PC-9 (cell line): Measurements from ENCODE around the gene EMILIN3. TPM values are rescaled to one million over a fixed set of nuclear protein-coding genes. Genes with fewer than 3 reads are reported as not detected.

ENCODE experiments used
- BruUV-seq: library from RNA; stranded (reverse); fragments of 400-500 nt; replicated peaks from 2 replicates; lab custom pipeline; 2021; lab: Mats Ljungman, UMichigan
- CTCF ChIA-PET: fragments of 300-600 bp; sonication (Branson Sonifier 250); formaldehyde crosslinking; loops from one replicate; lab custom pipeline; 2022; ENCODE audit warnings: antibody characterized with exemption; lab: Charles Lee
- POLR2A ChIA-PET: fragments of 300-600 bp; sonication (Branson Sonifier 250); formaldehyde crosslinking; loops from one replicate; lab custom pipeline; 2022; ENCODE audit warnings: antibody characterized with exemption; ENCODE audit not compliant: unreplicated experiment; lab: Charles Lee
- DNase-seq, 2 experiments: peaks; one replicate each; pipeline versions ENCODE4 v3.0.0 to v3.0.0-alpha.2; 2015 to 2022; ENCODE audit warnings: mixed read lengths in 1 of 2
- H2AFZ ChIP-seq: fragments of 200-600 bp; sonication (generic); 2 replicates; pipeline ENCODE4 v1.8.1; 2017; ENCODE audit warnings: antibody characterized with exemption
- H3F3A ChIP-seq: fragments of 200-600 bp; sonication (generic); 2 replicates; pipeline ENCODE4 v1.8.1; 2017; ENCODE audit warnings: antibody characterized with exemption, mild to moderate bottlenecking, low read depth; ENCODE audit not compliant: insufficient read depth
- H3K27ac ChIP-seq: fragments of 200-600 bp; sonication (generic); 2 replicates; pipeline ENCODE4 v1.6.1; 2016; ENCODE audit warnings: mixed run types
- H3K27me3 ChIP-seq: fragments of 200-600 bp; sonication (generic); 2 replicates; pipeline ENCODE4 v1.6.1; 2016; ENCODE audit warnings: low read depth, mixed run types; ENCODE audit not compliant: insufficient read depth
- H3K36me3 ChIP-seq: fragments of 200-600 bp; sonication (generic); 2 replicates; pipeline ENCODE4 v1.6.1; 2016; ENCODE audit warnings: low read depth, mixed run types
- H3K4me1 ChIP-seq: fragments of 200-600 bp; sonication (generic); replicated peaks from 2 replicates; pipeline ENCODE4 v1.6.1; 2016; ENCODE audit warnings: mixed run types; ENCODE audit not compliant: insufficient read depth
- H3K4me2 ChIP-seq: fragments of 200-600 bp; sonication (generic); 2 replicates; pipeline ENCODE4 v1.6.1; 2017; ENCODE audit warnings: mixed run types
- H3K4me3 ChIP-seq: fragments of 200-600 bp; sonication (generic); 2 replicates; pipeline ENCODE4 v1.6.1; 2016; ENCODE audit warnings: mixed run types
- H3K79me2 ChIP-seq: fragments of 200-600 bp; sonication (generic); 2 replicates; pipeline ENCODE4 v1.6.1; 2017; ENCODE audit warnings: low read depth, mixed run types
- H3K9me2 ChIP-seq: fragments of 200-600 bp; sonication (generic); 2 replicates; pipeline ENCODE4 v1.8.1; 2017; ENCODE audit warnings: mild to moderate bottlenecking; ENCODE audit not compliant: insufficient read depth
- H3K9me3 ChIP-seq: fragments of 200-600 bp; sonication (generic); 2 replicates; pipeline ENCODE4 v1.8.1; 2016; ENCODE audit warnings: low read depth; ENCODE audit not compliant: insufficient read depth
- H4K20me1 ChIP-seq: fragments of 200-600 bp; sonication (generic); 2 replicates; pipeline ENCODE4 v1.8.1; 2017; ENCODE audit not compliant: insufficient read depth
- EZH2 ChIP-seq: fragments of 200-600 bp; sonication (generic); IDR thresholded peaks from 2 replicates; pipeline ENCODE4 v1.8.0; 2017; ENCODE audit warnings: antibody characterized with exemption, low read depth
- intact Hi-C: fragments of 100-400 bp; cut with micrococcal nuclease; formaldehyde crosslinking; loops from one replicate; pipeline ENCODE4 v1.10.0; 2022; ENCODE audit not compliant: unreplicated experiment
- total RNA-seq: library from RNA; stranded (reverse); gene quantifications from 2 replicates; pipeline ENCODE4 v1.2.3, GENCODE V29; 2021
- TF ChIP-seq, protein P1 (sequence below): fragments of 200-600 bp; sonication (generic); conservative IDR thresholded peaks from 2 replicates; pipeline ENCODE4 v1.6.1; 2017; ENCODE audit warnings: mixed run types, antibody characterized with exemption, mild to moderate bottlenecking, moderate library complexity

The EMILIN3 gene
- total RNA-seq, 1 experiment from 2014 or later, result not detected

DNA sequence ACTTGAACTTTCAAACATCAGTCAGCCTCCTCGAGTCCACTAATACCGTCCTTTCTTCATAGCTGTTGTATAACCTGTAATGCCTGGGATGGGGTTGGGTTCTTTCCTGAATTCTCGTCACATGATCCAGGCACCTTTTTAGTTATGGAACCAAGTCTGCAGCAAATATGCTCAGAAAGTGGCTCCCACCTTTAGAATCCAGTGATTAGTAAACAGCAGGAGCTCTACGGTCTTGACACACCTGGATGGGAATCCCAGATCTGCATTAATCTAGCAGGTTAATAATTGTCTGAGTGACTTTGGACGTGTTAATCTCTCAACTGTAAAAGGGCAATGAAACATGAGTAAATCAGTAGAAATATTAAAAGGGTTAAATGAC, 48.4 kb downstream of the EMILIN3 start:
- Histone ChIP-seq H4K20me1 (no peaks in the 10 kb centered on the region; the same call in 1 of the 2 replicates), H3K9me2 (no peaks in the 10 kb centered on the region), H3K4me1 (peaks cover 32% of the 10 kb centered on the region), H3K4me3 (peak overlapping the region; percentile 60; the same call in 1 of the 2 replicates), H3K4me2 (peak overlapping the region; percentile 78), H3K27ac (no peak overlapping the region), H3K36me3 (no peaks in the 10 kb centered on the region), H3F3A (peaks cover 28% of the 10 kb centered on the region), H3K79me2 (peaks cover 24% of the 10 kb centered on the region; the same call in 1 of the 2 replicates), H2AFZ (peak overlapping the region; percentile 80), H3K27me3 (no peaks in the 10 kb centered on the region), H3K9me3 (no peaks in the 10 kb centered on the region)
- BruUV-seq, result TSS peak; percentile 89
- no peak for DNase-seq
- ChIA-PET CTCF (no interaction called here), POLR2A (interaction anchor here (0.6 kb wide), 1 partner anchor 10 kb away, joined by 6 read pairs; no protein-coding TSS in a partner anchor)
- intact Hi-C loops, result loop anchor here (5.0 kb wide), 1 partner anchor 51 kb away; no protein-coding TSS in a partner anchor
- TF ChIP-seq, protein P1, sequence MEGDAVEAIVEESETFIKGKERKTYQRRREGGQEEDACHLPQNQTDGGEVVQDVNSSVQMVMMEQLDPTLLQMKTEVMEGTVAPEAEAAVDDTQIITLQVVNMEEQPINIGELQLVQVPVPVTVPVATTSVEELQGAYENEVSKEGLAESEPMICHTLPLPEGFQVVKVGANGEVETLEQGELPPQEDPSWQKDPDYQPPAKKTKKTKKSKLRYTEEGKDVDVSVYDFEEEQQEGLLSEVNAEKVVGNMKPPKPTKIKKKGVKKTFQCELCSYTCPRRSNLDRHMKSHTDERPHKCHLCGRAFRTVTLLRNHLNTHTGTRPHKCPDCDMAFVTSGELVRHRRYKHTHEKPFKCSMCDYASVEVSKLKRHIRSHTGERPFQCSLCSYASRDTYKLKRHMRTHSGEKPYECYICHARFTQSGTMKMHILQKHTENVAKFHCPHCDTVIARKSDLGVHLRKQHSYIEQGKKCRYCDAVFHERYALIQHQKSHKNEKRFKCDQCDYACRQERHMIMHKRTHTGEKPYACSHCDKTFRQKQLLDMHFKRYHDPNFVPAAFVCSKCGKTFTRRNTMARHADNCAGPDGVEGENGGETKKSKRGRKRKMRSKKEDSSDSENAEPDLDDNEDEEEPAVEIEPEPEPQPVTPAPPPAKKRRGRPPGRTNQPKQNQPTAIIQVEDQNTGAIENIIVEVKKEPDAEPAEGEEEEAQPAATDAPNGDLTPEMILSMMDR, result no peak
- no peak for TF ChIP-seq EZH2

DNA sequence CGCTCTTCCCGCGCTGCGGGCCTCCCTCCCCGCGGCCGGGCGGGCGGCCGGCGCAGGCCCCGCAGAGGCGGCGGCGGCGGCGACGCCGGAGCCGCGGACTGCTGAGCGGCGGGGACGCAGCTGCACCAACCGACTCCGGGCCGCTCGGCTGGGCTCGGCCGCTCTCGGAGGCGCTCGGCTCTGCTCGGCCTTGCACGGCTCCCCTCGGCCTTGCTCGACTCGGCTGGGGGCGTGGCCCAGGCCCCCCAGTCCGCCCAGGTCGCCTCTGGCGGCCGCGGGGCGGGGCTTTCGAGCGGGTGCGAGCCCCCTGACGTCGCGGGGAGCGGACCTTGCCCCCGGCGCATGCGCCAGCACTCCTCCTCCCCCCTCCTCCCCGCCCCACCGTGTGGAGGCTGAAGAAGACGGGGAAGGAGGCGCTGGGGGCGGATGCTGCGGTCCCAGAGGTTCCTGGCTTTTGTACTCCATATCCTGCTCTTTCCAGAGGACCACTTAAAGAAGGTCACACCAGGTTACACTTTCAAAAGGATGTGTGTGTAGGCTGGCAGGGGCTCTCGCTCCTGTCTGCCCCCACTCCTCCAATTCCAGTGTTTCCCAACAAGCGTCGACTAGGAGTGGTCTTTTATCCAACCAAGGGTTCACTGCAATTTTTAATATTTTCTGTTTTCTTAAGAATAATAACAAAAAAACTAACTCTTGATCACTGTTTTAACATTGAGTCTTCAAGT, 48.9 kb downstream of the EMILIN3 start, which contains the start of gene ZHX3:
Gene ZHX3 (minus strand): TSS at position 186 of the 725 bp plus-strand sequence. CDS start 112,815 bp downstream, outside the sequence.
- intact Hi-C loops, result loop anchor here (1.0 to 5.0 kb wide), 3 partner anchors 12 to 50 kb away; partner anchors contain the start of gene LPIN3

More for the DNA sequence above, 48.9 kb downstream of the EMILIN3 start, which contains the start of gene ZHX3:
- peaks cover 28% of the 10 kb centered on the region for H3F3A ChIP-seq
- DNase-seq, result peak; percentile 87 to 99
- peak within 1 kb of the TSS; percentile 51 for H3K27ac ChIP-seq
- peak within 1 kb of the TSS; percentile 83 for H3K4me3 ChIP-seq
- H3K4me2 ChIP-seq, result peak within 1 kb of the TSS; percentile 89
- no peaks in the 10 kb centered on the region for H3K27me3 ChIP-seq
- no peaks in the 10 kb centered on the region for H3K9me2 ChIP-seq
- H3K4me1 ChIP-seq, result peaks cover 32% of the 10 kb centered on the region
- CTCF ChIA-PET, result no interaction called here
- H3K79me2 ChIP-seq, result peaks cover 24% of the 10 kb centered on the region; the same call in 1 of the 2 replicates
- TF ChIP-seq EZH2, result no peak
- TF ChIP-seq, protein P1, result no peak
- BruUV-seq, result no TSS peak
- H3K36me3 ChIP-seq, result no peaks in the 10 kb centered on the region
- peak within 1 kb of the TSS; percentile 98 for H2AFZ ChIP-seq
- POLR2A ChIA-PET, result no interaction called here
- no peaks in the 10 kb centered on the region; the same call in 1 of the 2 replicates for H4K20me1 ChIP-seq
- H3K9me3 ChIP-seq, result no peaks in the 10 kb centered on the region
